Keratinocyte (primary cell): Measurements from ENCODE around the gene GDF2.

Source experiments
- CTCF ChIP-seq, 3 experiments: IDR thresholded peaks in 1 of 3; conservative IDR thresholded peaks in 1 of 3; optimal IDR thresholded peaks in 1 of 3; 2 replicates in 2 of 3; 3 replicates in 1 of 3; pipeline versions ENCODE3 to v1.5.1; 2011; ENCODE audit warnings: low read length in 3 of 3, mild to moderate bottlenecking in 3 of 3, moderate library complexity in 2 of 3, control low read depth in 1 of 3, inconsistent platforms in 1 of 3; ENCODE audit not compliant: insufficient read depth in 2 of 3; ENCODE audit errors: extremely low read depth in 1 of 3
- EZH2 ChIP-seq: IDR thresholded peaks from one replicate; pipeline ENCODE4 v1.6.1; 2012; ENCODE audit warnings: inconsistent platforms, mild to moderate bottlenecking, low read length, moderate library complexity

GRCh38 chr10:47308775-47309174, 13.5 kb upstream of the GDF2 start:
- no peak for TF ChIP-seq CTCF (optimal IDR thresholded peaks at IDR 0.05 in 1 of 3, IDR thresholded peaks at IDR 0.05 in 1 of 3, conservative IDR thresholded peaks at IDR 0.05 in 1 of 3; ENCODE audit: extremely low read depth in 1 of 3, insufficient read depth in 2 of 3, low read length in 3 of 3)
- TF ChIP-seq EZH2, result no peak
